GM12872 (cell line): ENCODE data around the gene NPAS3.

Experiments used
- TF ChIP-seq, protein P1 (sequence below): IDR thresholded peaks from 3 replicates; pipeline ENCODE4 v1.5.1; 2011; ENCODE audit warnings: low read depth, mild to moderate bottlenecking, low read length, moderate library complexity; ENCODE audit not compliant: insufficient read depth

NPAS3 gene

DNA sequence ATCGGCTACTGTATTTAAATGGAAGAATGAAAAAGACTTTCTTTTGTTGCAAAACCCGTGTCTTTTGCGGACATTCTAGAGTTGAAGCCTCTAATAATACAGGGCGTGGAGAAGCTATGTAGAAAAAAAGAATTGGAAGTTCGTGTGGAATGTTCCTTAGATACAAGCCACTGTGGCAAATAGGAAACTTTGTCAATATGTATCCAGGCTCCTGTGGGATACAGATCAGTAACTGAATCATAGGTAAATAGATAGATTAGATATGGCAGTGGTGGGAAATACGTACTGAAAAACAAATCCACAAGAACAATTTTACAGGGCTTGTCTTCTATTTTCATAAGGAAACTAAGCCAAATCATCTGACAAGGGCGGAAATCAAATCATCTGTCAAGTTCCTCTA lies 766.8 kb downstream of the NPAS3 start:
- TF ChIP-seq, protein P1, sequence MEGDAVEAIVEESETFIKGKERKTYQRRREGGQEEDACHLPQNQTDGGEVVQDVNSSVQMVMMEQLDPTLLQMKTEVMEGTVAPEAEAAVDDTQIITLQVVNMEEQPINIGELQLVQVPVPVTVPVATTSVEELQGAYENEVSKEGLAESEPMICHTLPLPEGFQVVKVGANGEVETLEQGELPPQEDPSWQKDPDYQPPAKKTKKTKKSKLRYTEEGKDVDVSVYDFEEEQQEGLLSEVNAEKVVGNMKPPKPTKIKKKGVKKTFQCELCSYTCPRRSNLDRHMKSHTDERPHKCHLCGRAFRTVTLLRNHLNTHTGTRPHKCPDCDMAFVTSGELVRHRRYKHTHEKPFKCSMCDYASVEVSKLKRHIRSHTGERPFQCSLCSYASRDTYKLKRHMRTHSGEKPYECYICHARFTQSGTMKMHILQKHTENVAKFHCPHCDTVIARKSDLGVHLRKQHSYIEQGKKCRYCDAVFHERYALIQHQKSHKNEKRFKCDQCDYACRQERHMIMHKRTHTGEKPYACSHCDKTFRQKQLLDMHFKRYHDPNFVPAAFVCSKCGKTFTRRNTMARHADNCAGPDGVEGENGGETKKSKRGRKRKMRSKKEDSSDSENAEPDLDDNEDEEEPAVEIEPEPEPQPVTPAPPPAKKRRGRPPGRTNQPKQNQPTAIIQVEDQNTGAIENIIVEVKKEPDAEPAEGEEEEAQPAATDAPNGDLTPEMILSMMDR = no peak

DNA sequence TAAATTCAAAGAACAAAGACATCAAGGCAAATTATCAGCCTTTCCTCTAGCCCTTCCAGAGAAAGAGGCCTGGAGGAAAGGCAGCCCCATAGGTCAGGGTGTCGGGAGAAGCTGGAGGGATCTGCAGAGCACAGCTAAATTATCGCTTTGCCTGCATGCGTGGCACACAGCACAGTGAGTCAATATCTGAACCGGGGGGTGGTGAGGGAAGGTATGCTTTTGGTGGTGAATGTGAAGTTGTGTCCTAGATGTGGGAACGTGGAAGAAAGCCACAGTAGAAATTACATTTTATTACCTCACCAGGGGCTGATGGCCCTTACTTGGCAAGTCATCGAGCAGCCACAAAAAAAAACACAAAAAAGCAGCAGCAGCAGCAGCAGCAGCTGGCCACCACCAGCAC lies 769.0 kb downstream of the NPAS3 start:
- TF ChIP-seq, protein P1 = no peak

DNA sequence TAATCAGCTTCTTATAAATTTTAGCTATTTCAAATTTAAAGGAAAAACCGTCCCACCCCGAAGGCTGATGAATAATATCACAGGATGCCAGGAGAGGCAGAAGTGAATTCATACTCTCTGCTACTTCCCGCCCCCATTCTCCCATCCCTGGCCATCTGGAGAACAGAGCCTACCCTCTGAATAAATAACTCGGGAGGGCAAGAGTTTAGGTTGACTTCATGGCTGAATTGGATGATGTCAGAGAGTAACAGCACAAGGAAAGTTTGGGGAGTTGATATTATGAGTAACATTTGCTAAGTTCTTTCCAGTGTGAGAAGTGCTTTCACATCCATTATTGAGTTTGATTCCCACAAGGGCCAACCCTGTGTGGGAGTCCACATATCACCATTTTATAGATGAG lies 770.6 kb downstream of the NPAS3 start:
- TF ChIP-seq, protein P1 = no peak

DNA sequence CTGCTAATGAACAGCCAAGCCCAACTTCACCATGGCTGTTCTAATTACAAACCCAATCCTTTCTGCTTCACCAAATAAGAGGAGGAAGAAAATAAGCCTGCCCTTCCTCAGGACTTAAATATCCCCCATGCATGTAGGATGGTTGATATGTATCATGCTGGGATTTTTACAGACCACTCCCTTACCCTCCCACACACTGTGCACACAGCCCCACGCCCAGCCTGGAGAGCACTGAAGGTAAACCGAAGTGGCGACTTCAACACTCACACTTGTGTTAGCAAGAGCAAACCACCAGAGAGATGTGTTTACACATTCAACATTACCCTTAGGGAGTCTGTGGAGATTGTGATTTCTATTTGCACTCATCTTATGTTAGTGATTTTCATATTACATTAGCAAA lies 771.0 kb downstream of the NPAS3 start:
- TF ChIP-seq, protein P1 = no peak

DNA sequence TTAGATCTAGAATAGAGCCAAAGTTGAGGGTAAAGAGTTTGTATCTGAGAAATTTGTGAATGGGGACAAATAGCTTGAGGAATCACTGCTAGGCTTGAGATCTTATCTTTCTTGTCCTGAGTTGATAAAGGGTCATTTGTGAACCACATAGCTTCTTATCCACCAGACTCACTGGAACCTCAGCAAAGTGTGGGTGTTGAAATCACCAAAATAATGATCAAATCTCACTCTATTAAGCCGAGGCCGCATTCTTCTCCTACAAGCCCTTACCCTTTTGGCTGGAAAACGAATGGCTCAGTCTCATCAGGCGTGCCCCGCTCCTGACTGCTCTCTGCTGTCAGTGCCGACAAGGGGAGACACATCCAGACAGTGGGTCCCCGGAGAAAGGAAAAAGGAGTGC lies 771.6 kb downstream of the NPAS3 start:
- TF ChIP-seq, protein P1 = no peak

DNA sequence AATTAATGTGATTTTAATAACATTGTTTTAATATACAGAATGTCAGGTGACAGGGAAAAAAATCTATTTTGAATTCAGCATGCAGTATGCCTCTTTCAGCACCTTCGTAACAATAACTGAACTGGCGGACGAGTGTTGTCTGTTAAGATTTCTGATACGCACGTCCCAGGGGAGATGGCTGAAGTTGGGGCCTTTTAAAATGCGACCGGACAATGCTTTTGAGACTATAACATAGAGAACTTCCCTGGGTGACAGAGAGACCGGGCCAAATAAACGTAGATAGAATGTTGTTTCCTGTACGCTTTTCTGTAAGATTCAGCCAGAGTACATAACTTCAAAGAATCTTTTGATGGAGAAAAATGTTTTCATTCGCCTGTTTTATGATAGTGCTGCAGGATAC lies 772.5 kb downstream of the NPAS3 start:
- TF ChIP-seq, protein P1 = no peak

DNA sequence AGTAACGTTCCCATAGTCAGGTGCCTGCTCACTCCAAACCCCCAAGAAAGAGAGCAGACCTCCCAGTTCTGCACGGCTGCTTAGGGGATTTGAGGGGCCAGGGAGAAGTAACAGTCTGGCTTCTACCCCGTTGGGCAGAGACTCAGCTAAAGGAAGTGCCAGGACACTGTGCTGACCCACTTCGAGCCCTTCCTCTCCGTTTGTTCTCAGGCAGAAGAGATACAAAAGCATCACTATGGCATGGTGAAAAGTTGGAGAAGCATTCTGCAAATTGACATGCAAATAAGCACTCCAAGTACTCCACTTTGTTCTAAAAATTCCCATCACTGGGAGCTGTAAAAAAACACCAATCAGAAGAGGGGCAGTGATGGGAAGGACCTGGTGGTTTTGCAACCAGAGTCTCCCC lies 773.1 kb downstream of the NPAS3 start:
- TF ChIP-seq, protein P1 = no peak

DNA sequence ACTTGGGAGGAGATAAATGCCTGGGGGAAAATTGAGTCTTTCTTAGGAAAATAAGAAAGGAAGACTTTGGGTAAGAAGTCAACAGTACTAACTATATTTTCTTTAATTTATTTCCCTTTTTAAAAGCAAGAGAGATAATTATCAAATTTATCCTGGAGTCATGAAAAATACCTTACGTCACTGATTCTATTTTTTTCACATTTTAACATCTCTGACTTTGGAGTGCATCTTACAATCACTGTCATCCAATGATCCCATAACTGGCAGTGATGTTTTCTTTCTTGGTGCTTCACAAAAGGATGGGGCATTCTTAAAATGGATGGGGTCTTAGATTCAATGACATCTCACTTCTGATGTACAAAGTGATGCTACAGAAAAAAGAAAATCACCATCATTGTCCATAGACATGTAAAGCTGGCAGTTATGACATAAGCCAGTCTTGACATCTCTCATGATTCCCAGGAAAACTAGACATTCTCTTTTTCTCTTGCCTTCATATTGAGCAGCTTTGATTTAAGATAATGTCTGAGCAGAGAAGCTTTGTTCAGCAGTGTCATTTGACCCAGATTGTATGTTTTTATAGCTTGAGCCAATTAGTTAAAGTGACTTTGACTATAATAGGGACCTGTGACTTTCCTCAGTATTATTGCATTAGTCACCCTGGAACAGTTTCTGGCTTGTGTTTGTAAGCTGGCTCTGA lies 776.0 kb downstream of the NPAS3 start:
- TF ChIP-seq, protein P1 = no peak
